HepG2 (cell line): ENCODE results near the gene HTRA2. TPM values are rescaled to one million over a fixed set of nuclear protein-coding genes. Genes with fewer than 3 reads are reported as not detected.
A peak's percentile ranks its signal among the peaks of the same experiment; 100 is the strongest.

ENCODE experiments used
- ATF5 ChIP-seq: sonication (generic); formaldehyde crosslinking; IDR thresholded peaks from 2 replicates; pipeline ENCODE4 v1.4.0; 2020; ENCODE audit warnings: mild to moderate bottlenecking, low read depth, missing genetic modification reagents
- BATF2 ChIP-seq: sonication (generic); formaldehyde crosslinking; IDR thresholded peaks from 2 replicates; pipeline ENCODE4 v1.8.0; 2022; ENCODE audit warnings: mild to moderate bottlenecking, missing genetic modification reagents, moderate library complexity
- FLYWCH1 ChIP-seq: sonication (generic); formaldehyde crosslinking; IDR thresholded peaks from 2 replicates; pipeline ENCODE4 v1.8.1; 2023; ENCODE audit warnings: mild to moderate bottlenecking, missing genetic modification reagents
- HCFC1 ChIP-seq: fragments of 150-350 bp; IDR thresholded peaks from 2 replicates; pipeline ENCODE4 v1.6.1; 2014; ENCODE audit warnings: low read depth, low read length
- HMGXB4 ChIP-seq, 2 experiments: sonication (generic) in 1 of 2; formaldehyde crosslinking in 1 of 2; IDR thresholded peaks; 2 replicates each; pipeline versions ENCODE4 v1.4.0 to v1.6.1; 2018 to 2020; ENCODE audit warnings: missing genetic modification reagents in 2 of 2, borderline replicate concordance in 1 of 2, low read depth in 1 of 2, mild to moderate bottlenecking in 1 of 2, missing biosample characterization in 1 of 2
- JUNB ChIP-seq: sonication (generic); formaldehyde crosslinking; IDR thresholded peaks from 2 replicates; pipeline ENCODE4 v1.8.0; 2022; ENCODE audit warnings: missing genetic modification reagents, mild to moderate bottlenecking, borderline replicate concordance
- KDM4B ChIP-seq: sonication (generic); formaldehyde crosslinking; IDR thresholded peaks from 2 replicates; pipeline ENCODE4 v1.4.0; 2020; ENCODE audit warnings: missing genetic modification reagents
- KLF15 ChIP-seq: sonication (generic); formaldehyde crosslinking; IDR thresholded peaks from 2 replicates; pipeline ENCODE4 v1.8.1; 2023; ENCODE audit warnings: borderline replicate concordance, mild to moderate bottlenecking, inconsistent platforms, missing genetic modification reagents, mixed read lengths
- NCOA5 ChIP-seq: sonication (generic); formaldehyde crosslinking; IDR thresholded peaks from 2 replicates; pipeline ENCODE4 v1.4.0; 2020; ENCODE audit warnings: missing genetic modification reagents
- NFYB ChIP-seq: sonication (generic); formaldehyde crosslinking; IDR thresholded peaks from 2 replicates; pipeline ENCODE4 v1.4.0; 2020; ENCODE audit warnings: missing genetic modification reagents
- NR2F2 ChIP-seq: IDR thresholded peaks from 2 replicates; pipeline ENCODE4 v1.6.1; 2012; ENCODE audit warnings: low read depth, inconsistent platforms, borderline replicate concordance
- PAF1 ChIP-seq: IDR thresholded peaks from 2 replicates; pipeline ENCODE4 v1.6.1; 2016; ENCODE audit warnings: missing genetic modification reagents, missing compliant biosample characterization
- PHF20 ChIP-seq: sonication (generic); formaldehyde crosslinking; IDR thresholded peaks from 2 replicates; pipeline ENCODE4 v1.5.0; 2020; ENCODE audit warnings: mild to moderate bottlenecking, missing genetic modification reagents
- SOX13 ChIP-seq, 3 experiments: fragments of 450-650 bp in 1 of 3; sonication (generic) in 1 of 3; formaldehyde crosslinking in 1 of 3; IDR thresholded peaks in 2 of 3; conservative IDR thresholded peaks in 1 of 3; 2 replicates each; pipeline versions ENCODE4 v1.5.0 to v1.6.1; 2016 to 2020; ENCODE audit warnings: antibody characterized with exemption in 1 of 3, mild to moderate bottlenecking in 1 of 3, missing compliant biosample characterization in 1 of 3, missing genetic modification reagents in 1 of 3, moderate library complexity in 1 of 3
- SP5 ChIP-seq: IDR thresholded peaks from 2 replicates; pipeline ENCODE4 v1.6.1; 2016; ENCODE audit warnings: low read depth, borderline replicate concordance
- SRSF9 ChIP-seq: fragments of 200-400 bp; formaldehyde crosslinking; IDR thresholded peaks from 2 replicates; pipeline ENCODE4 v1.6.1; 2018; ENCODE audit warnings: borderline replicate concordance, mild to moderate bottlenecking, low read depth, low read length; ENCODE audit not compliant: insufficient read depth, poor library complexity, severe bottlenecking
- TRIM24 ChIP-seq: sonication (generic); formaldehyde crosslinking; IDR thresholded peaks from 2 replicates; pipeline ENCODE4 v1.8.0; 2022; ENCODE audit warnings: mild to moderate bottlenecking, missing genetic modification reagents
- ZBTB4 ChIP-seq: sonication (generic); formaldehyde crosslinking; IDR thresholded peaks from 2 replicates; pipeline ENCODE4 v1.4.0; 2020; ENCODE audit warnings: missing genetic modification reagents, mild to moderate bottlenecking, borderline replicate concordance
- ZNF253 ChIP-seq: sonication (generic); formaldehyde crosslinking; IDR thresholded peaks from 2 replicates; pipeline ENCODE4 v1.8.0; 2022; ENCODE audit warnings: mild to moderate bottlenecking, missing genetic modification reagents, borderline replicate concordance
- ZNF792 ChIP-seq: IDR thresholded peaks from 2 replicates; pipeline ENCODE4 v1.6.1; 2016
- ZSCAN30 ChIP-seq: sonication (generic); formaldehyde crosslinking; IDR thresholded peaks from 2 replicates; pipeline ENCODE4 v1.5.0; 2020; ENCODE audit warnings: mild to moderate bottlenecking, missing genetic modification reagents
- polyA plus RNA-seq, 8 experiments: library from polyadenylated mRNA; depleted of rRNA in 3 of 8; stranded (reverse) in 7 of 8; unstranded in 1 of 8; fragments of >200 nt; fragmentation: Illumina TruSeq in 4 of 8; extraction: Trizol in 4 of 8; gene quantifications; 2 replicates each; pipeline versions ENCODE4 v1.2.1 to v1.2.3, GENCODE V29; 2011 to 2016; ENCODE audit warnings: low read depth in 4 of 8, missing spikeins in 1 of 8, mixed read lengths in 1 of 8; ENCODE audit not compliant: insufficient read depth in 1 of 8
- total RNA-seq, 5 experiments: library from RNA; depleted of rRNA; stranded (reverse); fragments of >200 nt; fragmentation: Illumina TruSeq; extraction: Trizol; gene quantifications; 2 replicates each; pipeline ENCODE4 v1.2.3, GENCODE V29; 2016; ENCODE audit warnings: low read depth in 1 of 5

The HTRA2 gene
- total and polyA plus RNA-seq, 2 of the 13 experiments (the other 11 are each of a cell fraction or from before 2014, with no cell fraction given), result 47.7 to 50.3 TPM

- TF ChIP-seq JUNB (CRISPR knock-in tag) (no peak), NFYB (CRISPR knock-in tag) (peak; percentile 57; the same call in 1 of the 2 replicates), NR2F2 (0 out of 2 replicates have a peak, but pooled peaks have one; percentile 19), HMGXB4 (CRISPR knock-in tag; IDR thresholded peaks at IDR 0.05; ENCODE audit: borderline replicate concordance in 1 of 2, low read depth in 1 of 2) (peak; percentile 24 to 52; a peak in 1 of 4 replicates), PAF1 (CRISPR knock-in tag) (0 out of 2 replicates have a peak, but pooled peaks have one; percentile 73), ZNF792 (CRISPR knock-in tag) (peak; percentile 58; the same call in 1 of the 2 replicates), SRSF9 (no peak), ZNF253 (CRISPR knock-in tag) (no peak), HCFC1 (peak; percentile 92), ZBTB4 (CRISPR knock-in tag) (no peak), BATF2 (CRISPR knock-in tag) (no peak), ZSCAN30 (CRISPR knock-in tag) (no peak), PHF20 (0 out of 2 replicates have a peak, but pooled peaks have one; percentile 22), SP5 (CRISPR knock-in tag) (0 out of 2 replicates have a peak, but pooled peaks have one; percentile 30), SOX13 (IDR thresholded peaks at IDR 0.05) (peak; percentile 50; the same call in 1 of the 2 replicates), SOX13 (CRISPR knock-in tag; conservative IDR thresholded peaks at IDR 0.05 in 1 of 2, IDR thresholded peaks at IDR 0.05 in 1 of 2) (peak in 1 of 2 experiments; percentile 44; a peak in 1 of 4 replicates), ATF5 (CRISPR knock-in tag) (no peak), KDM4B (CRISPR knock-in tag) (no peak), TRIM24 (CRISPR knock-in tag) (no peak), FLYWCH1 (CRISPR knock-in tag) (no peak), KLF15 (CRISPR knock-in tag) (no peak), NCOA5 (CRISPR knock-in tag) (no peak)
These were observed 3.8 kb upstream of the HTRA2 start, which contains the start of gene DQX1 (continued) for GRCh38 chr2:74525717-74526648.
